Spinal cord (tissue), 10 donors: ENCODE measurements around the gene TRIM9. TPM values are rescaled to one million over a fixed set of nuclear protein-coding genes. Genes with fewer than 3 reads are reported as not detected.
A peak's percentile ranks its signal among the peaks of the same experiment; 100 is the strongest.

Experiments
- DNase-seq, 6 donors: peaks; one replicate each; pipeline versions ENCODE4 v3.0.0 to v3.0.0-alpha.2; 2013 to 2015; ENCODE audit warnings: low spot score in 6 of 6, low read depth in 4 of 6
- H3K27ac ChIP-seq: one replicate; pipeline ENCODE4 v1.5.1; 2013; ENCODE audit warnings: low read depth, low read length, control low read depth
- H3K27me3 ChIP-seq: one replicate; pipeline ENCODE4 v1.6.1; 2013; ENCODE audit warnings: low read length; ENCODE audit not compliant: control insufficient read depth, insufficient read depth
- H3K36me3 ChIP-seq: one replicate; pipeline ENCODE4 v1.6.1; 2013; ENCODE audit warnings: low read length; ENCODE audit not compliant: control insufficient read depth, insufficient read depth
- H3K4me1 ChIP-seq: one replicate; pipeline ENCODE4 v1.6.1; 2013; ENCODE audit warnings: low read length; ENCODE audit not compliant: control insufficient read depth, insufficient read depth
- H3K4me3 ChIP-seq: one replicate; pipeline ENCODE4 v1.5.1; 2013; ENCODE audit warnings: low read depth, low read length, control low read depth
- H3K9me3 ChIP-seq: one replicate; pipeline ENCODE4 v1.6.1; 2013; ENCODE audit warnings: low read length; ENCODE audit not compliant: control insufficient read depth, insufficient read depth
- WGBS: methylation state at CpG from one replicate; pipeline ENCODE4 v1.1.5; 2013; ENCODE audit warnings: missing lambda C conversion rate; ENCODE audit not compliant: insufficient coverage; 5-methylcytosine and 5-hydroxymethylcytosine counted together
- polyA plus RNA-seq, 2 donors: library from polyadenylated mRNA; unstranded; fragments of 120-200 nt; gene quantifications; one replicate each; pipeline ENCODE4 v1.2.1, GENCODE V29; 2013; ENCODE audit not compliant: insufficient read length in 2 of 2
- total RNA-seq, 2 donors: library from RNA; depleted of rRNA in 1 of 2; stranded (reverse); fragments of 120-200 nt in 1 of 2; fragments of >200 nt in 1 of 2; gene quantifications; one replicate each; pipeline versions ENCODE4 v1.2.3 to v1.2.4, GENCODE V29; 2013 to 2014
- donor health status: healthy.

TRIM9 gene
- total and polyA plus RNA-seq, 4 donors = 28.9 to 122 (median 78.6) TPM

DNA sequence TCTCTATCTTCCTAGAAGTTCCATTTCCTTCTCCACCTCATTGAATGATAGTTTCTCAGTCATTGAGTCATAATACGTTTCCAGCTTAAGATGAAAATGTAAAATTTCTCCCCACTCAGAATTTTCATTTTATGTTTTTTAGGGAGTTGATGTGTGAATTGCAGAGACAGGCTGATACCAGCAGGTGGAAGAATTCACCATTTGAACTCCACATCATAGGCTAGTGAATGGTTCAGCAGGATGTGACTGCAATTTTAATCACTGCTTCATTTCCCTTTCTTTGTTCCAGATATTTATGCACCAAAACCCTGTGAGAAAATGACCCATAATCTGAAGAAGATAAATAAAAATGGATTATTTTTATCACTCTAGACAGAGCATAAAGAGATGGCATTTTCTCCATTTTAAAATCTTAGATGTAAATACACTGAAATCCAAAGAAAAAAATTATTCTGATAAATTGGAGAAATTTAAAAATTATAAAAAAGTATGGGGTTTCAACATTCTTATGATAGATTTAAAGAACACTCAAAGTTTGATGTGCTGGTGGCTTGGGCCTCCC is 140.0 kb downstream of the TRIM9 start:
- Histone ChIP-seq H3K4me3 (no peak overlapping the region), H3K27me3 (no peaks in the 10 kb centered on the region), H3K36me3 (no peaks in the 10 kb centered on the region), H3K4me1 (peaks cover 7% of the 10 kb centered on the region), H3K27ac (no peak overlapping the region), H3K9me3 (no peaks in the 10 kb centered on the region)
- DNase-seq = peak in 5 of 6 donors; percentile 54 to 95 (median 62)
- no CpG with 5 or more reads among the region's 1 CpG for WGBS

DNA sequence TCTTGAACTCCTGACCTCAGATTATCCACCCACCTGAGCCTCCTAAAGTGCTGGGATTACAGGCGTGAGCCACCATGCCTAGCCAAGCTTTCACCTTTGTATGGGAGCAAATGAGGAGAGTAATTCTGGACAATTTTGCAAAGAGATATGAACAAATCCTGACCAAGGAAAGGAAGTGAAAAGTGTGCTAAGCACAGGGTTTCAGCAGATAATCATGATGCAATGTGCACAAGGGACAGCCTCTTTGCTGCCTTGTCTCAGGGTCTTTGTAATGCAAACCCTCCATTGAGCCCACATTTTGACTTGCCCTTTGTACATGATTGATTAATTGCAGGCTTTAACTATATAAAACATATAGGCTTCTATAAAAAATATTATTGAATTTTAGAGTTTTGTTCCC is 141.4 kb downstream of the TRIM9 start:
- Histone ChIP-seq H3K4me1 (peaks cover 7% of the 10 kb centered on the region), H3K36me3 (no peaks in the 10 kb centered on the region), H3K4me3 (no peak overlapping the region), H3K9me3 (peaks cover 1% of the 10 kb centered on the region), H3K27me3 (no peaks in the 10 kb centered on the region), H3K27ac (no peak overlapping the region)
- DNase-seq = no peak
- WGBS = no CpG with 5 or more reads among the region's 1 CpG

DNA sequence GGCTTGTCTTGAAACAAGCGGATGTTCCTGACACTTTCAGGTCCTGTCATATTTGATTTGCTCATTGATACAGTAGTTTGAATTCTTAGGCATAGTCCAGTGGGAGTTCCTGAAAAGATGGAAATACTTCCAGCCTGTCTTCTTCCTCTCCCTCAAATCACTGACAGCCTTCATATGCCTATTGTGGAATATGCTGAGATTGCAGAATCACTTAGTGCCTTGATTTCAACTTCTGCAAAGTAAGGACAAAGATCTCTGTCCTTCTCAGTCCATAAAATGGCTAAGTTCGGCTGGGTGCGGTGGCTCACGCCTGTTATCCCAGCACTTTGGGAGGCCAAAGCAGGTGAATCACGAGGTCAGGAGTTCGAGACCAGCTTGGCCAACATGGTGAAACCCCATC is 143.9 kb downstream of the TRIM9 start:
- H3K4me3 ChIP-seq = no peak overlapping the region
- WGBS = 90% methylated on average over 6 of the region's 6 CpGs
- no peaks in the 10 kb centered on the region for H3K27me3 ChIP-seq
- peaks cover 7% of the 10 kb centered on the region for H3K4me1 ChIP-seq
- peaks cover 1% of the 10 kb centered on the region for H3K9me3 ChIP-seq
- H3K36me3 ChIP-seq = no peaks in the 10 kb centered on the region
- H3K27ac ChIP-seq = no peak overlapping the region
- DNase-seq = no peak

DNA sequence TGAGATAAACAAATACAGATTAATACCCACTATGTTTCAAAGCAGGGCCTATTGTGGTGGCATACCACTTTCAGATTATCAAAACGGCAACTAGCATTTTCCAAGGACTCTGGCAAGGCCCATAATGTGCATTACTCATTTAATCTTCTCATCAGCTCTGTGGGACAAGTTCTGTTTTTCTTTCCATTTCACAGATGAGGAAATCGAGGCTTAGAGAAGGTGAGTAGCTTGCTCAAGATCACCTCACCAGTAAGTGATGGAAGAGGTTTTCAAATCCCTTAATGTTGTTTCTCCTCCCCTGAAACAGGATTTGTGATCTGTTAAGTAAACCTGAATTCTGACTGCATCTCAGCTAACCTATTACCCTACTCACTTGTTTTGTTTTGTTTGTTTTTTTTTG is 146.7 kb downstream of the TRIM9 start:
- WGBS = no CpG with 5 or more reads among the region's 2 CpGs
- Histone ChIP-seq H3K27ac (peak overlapping the region; percentile 81), H3K36me3 (no peaks in the 10 kb centered on the region), H3K4me3 (no peak overlapping the region), H3K27me3 (peaks cover 7% of the 10 kb centered on the region), H3K4me1 (peaks cover 17% of the 10 kb centered on the region), H3K9me3 (peaks cover 1% of the 10 kb centered on the region)
- no peak for DNase-seq

DNA sequence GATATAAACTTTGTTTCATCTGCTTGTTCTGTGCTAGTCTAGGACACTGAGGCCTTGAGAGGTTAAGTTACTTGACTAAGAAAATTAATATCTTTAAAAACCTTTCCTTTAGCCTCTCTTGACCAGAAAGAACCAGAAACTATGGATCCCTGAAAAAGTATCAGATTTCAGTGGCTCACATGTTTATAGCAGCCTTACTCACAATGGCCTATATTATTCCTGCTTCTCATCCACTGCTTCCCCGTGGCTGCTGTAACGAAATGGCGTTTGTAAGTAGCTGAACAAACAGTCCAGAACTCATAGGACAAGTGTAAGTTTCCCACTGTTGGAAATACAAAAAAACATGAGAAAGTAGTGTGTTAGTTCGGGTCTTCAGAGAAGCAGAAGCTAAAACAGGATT is 147.5 kb downstream of the TRIM9 start:
- 70% methylated on average over 1 of the region's 4 CpGs for WGBS
- Histone ChIP-seq H3K27me3 (peaks cover 10% of the 10 kb centered on the region), H3K9me3 (peaks cover 1% of the 10 kb centered on the region), H3K4me3 (no peak overlapping the region), H3K36me3 (no peaks in the 10 kb centered on the region), H3K27ac (peak overlapping the region; percentile 81), H3K4me1 (peaks cover 19% of the 10 kb centered on the region)
- no peak for DNase-seq

DNA sequence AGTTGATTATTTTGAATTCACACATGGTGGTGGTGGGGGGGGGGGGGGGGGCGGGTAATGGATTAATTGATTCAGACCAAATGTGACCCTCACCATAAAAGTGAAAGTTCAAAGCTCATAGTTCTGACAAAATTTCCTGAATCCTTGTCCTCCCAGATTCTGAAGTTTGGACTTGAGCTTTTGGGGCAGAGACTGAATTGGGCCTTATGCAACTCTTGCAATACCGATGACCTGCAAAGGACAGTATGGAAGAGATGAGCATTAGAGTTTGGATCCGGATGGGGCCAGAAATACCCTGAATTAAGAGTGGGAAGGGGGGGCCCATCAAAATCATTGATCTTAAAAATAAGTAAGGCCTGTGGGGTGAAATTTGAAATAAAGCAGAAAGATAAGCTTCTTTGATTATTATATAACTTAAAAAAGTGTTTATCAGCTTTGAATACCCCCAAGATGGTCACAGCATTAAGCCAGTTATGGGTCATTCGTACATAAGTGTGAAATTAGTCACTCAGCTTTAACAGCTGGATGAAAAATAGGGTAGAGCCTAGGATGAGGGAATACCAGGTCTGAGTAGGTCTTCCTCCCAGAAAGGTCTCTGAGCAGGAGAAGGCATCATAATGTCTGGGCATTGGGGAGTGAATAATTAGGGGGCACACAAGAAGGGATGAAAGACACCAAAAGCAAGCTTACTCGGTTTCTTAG is 148.5 kb downstream of the TRIM9 start:
- no peaks in the 10 kb centered on the region for H3K36me3 ChIP-seq
- H3K27ac ChIP-seq = no peak overlapping the region
- peaks cover 19% of the 10 kb centered on the region for H3K4me1 ChIP-seq
- H3K4me3 ChIP-seq = no peak overlapping the region
- DNase-seq = no peak
- H3K27me3 ChIP-seq = peaks cover 10% of the 10 kb centered on the region
- peaks cover 1% of the 10 kb centered on the region for H3K9me3 ChIP-seq
- WGBS = 94% methylated on average over 2 of the region's 5 CpGs

DNA sequence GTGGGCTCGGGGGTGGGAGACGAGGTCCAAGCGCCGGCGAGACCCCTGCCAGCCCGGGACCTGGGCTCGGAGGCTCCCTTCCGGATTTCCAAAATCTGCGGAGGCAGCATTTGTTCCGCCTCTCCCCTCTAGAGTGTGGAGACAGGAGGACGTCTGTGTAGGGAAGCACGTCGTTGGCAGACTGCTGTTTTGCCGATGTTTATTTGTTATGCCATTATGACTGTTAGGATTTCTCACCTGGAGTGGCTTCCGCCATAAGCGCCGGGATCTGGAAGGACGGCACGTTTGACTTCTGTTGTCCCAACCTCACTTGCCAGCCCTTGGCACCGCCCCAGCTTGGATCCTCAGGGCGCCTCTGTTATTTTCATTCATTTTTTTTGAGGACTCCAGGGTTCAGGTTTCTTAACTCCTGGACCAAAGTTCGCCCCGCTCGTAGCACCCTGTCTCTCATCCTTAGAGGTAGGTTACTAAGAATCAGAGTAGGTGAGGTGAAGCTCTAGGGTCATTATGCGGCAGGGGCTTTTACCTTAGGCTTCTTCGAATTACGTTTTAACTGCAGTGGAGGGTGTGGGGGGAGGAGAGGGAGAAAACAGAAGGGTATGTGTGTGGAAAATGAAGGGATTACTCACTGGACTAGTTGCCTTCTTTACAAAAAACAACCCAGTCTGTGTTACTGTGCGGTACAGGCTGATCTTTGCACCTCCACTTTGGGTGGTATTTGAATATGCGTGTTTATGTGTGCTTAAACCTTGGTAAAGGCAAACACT is 150.1 kb downstream of the TRIM9 start:
- WGBS = 2% methylated on average over 18 of the region's 29 CpGs
- peak in 2 of 6 donors; percentile 42 to 59 for DNase-seq
- Histone ChIP-seq H3K4me3 (peak overlapping the region; percentile 63), H3K4me1 (peaks cover 19% of the 10 kb centered on the region), H3K9me3 (peaks cover 1% of the 10 kb centered on the region), H3K36me3 (no peaks in the 10 kb centered on the region), H3K27ac (peak overlapping the region; percentile 69), H3K27me3 (peaks cover 10% of the 10 kb centered on the region)

DNA sequence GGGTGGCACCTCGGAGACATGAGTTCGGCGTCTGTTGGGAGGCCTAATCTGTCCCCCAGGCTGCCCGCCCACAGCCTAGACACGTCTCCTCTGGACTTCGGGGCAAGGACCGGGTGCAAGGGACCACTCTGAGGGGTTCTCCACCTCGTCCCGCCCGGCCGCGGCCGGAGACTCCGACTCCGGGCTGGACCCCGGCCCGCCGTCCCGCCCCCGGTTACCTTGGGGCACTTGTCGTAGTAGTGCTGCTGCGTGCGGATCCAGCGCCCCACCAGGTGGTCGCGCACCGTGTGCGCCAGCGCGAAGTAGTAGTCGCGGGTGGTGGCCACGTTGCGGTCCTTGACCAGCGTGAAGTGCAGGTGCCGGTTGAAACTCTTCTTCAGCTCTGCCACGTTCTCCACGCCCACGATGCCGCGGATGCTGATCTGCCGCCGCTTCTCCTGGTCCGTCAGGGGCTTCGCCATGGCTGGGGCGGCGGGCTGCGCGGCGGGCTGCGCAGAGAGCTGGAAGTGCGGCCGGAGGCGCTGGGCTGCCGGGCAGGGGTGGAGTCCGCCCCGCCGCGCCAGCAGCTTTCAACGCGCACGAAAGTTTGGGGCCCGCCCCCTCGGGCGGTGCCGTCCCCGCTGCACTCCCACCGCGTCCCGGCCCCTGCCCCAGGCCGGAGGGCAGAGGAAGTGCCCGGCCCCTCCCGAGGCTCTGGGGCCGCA is 150.8 kb downstream of the TRIM9 start, which contains the start of gene PYGL:
PYGL (minus strand) TSS at position 541 of the 704 bp plus-strand sequence; CDS start at position 461, 80 bp downstream.
- Histone ChIP-seq H3K4me3 (peak within 1 kb of the TSS; percentile 63), H3K27ac (peak within 1 kb of the TSS; percentile 69), H3K4me1 (peaks cover 19% of the 10 kb centered on the region), H3K9me3 (no peaks in the 10 kb centered on the region), H3K36me3 (no peaks in the 10 kb centered on the region), H3K27me3 (peaks cover 10% of the 10 kb centered on the region)
- DNase-seq = peak in 3 of 6 donors; percentile 28 to 78 (median 62)
- under 1% methylated on average over 74 of the region's 74 CpGs for WGBS

DNA sequence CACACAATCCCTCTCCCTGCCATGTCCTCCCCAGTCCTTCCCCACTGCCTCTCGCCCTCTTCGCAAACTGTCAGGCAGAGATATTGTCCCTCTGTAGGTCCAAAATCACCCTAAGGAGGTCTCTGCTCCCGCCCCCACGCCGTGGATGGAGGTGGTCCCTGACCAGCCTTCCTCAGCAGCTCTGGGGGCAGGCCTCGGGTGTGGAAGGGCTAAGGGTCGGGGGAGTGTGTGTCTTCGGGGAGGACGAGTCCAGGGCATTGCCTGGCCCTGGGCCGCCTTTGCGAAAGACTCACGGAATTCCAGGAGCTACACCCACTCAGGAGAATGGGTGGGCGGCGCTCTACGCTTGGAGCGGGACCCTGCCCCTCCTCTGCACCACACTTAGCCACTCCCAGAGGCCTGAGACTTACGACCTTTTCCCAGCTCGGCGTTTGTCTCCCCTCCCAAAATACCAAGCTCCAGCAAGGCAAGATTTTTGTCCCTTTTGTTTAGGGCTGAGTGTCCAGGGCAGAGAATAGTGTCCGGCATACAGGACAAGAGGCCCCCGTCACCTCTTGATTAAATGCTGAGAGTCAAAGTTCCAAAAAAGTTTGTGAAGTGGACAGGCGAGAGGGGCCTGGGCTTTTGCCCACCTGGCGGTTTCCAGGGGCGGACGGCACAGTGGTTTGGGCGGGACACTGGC is 151.5 kb downstream of the TRIM9 start:
- 9% methylated on average over 25 of the region's 26 CpGs for WGBS
- no peaks in the 10 kb centered on the region for H3K36me3 ChIP-seq
- H3K4me1 ChIP-seq = peaks cover 19% of the 10 kb centered on the region
- H3K9me3 ChIP-seq = no peaks in the 10 kb centered on the region
- DNase-seq = peak in 1 of 6 donors; percentile 48
- peak overlapping the region; percentile 52 for H3K27ac ChIP-seq
- peaks cover 10% of the 10 kb centered on the region for H3K27me3 ChIP-seq
- H3K4me3 ChIP-seq = peak overlapping the region; percentile 63
